HUES64 (cell line): ENCODE data around the gene INAFM1.
"Not testable (repeated sequence)": the region's sequence is repeated elsewhere in the genome, so short reads cannot be mapped to it uniquely, and the experiment has no call there.

Experiments used
- H3K27ac ChIP-seq: 2 replicates; pipeline ENCODE4 v1.7.0; 2013; ENCODE audit warnings: low read depth, low read length, inconsistent platforms
- H3K27me3 ChIP-seq: 2 replicates; pipeline ENCODE4 v1.6.1; 2013; ENCODE audit warnings: mild to moderate bottlenecking, low read length; ENCODE audit not compliant: insufficient read depth
- H3K36me3 ChIP-seq: 2 replicates; pipeline ENCODE4 v1.6.1; 2013; ENCODE audit warnings: mild to moderate bottlenecking, low read length; ENCODE audit not compliant: insufficient read depth
- H3K4me1 ChIP-seq: 2 replicates; pipeline ENCODE4 v1.6.1; 2013; ENCODE audit warnings: mild to moderate bottlenecking, low read length, moderate library complexity; ENCODE audit not compliant: insufficient read depth
- H3K4me3 ChIP-seq: 2 replicates; pipeline ENCODE4 v1.5.1; 2013; ENCODE audit warnings: mild to moderate bottlenecking, low read length, moderate library complexity
- H3K9ac ChIP-seq: 2 replicates; pipeline ENCODE4 v1.6.1; 2013; ENCODE audit warnings: mild to moderate bottlenecking, low read depth, low read length
- H3K9me3 ChIP-seq: 2 replicates; pipeline ENCODE4 v1.6.1; 2013; ENCODE audit warnings: low read depth, low read length; ENCODE audit not compliant: insufficient read depth
- WGBS: fragments of 150-250, 120-280 bp; methylation state at CpG from one replicate; pipeline ENCODE4 v1.1.7; 2013; ENCODE audit warnings: missing lambda C conversion rate; 5-methylcytosine and 5-hydroxymethylcytosine counted together

INAFM1 gene

GRCh38 chr19:47300867-47301266 lies 26.2 kb downstream of the INAFM1 start:
- H3K36me3 ChIP-seq, H3K9ac ChIP-seq, H3K9me3 ChIP-seq, H3K27ac ChIP-seq, H3K27me3 ChIP-seq, H3K4me1 ChIP-seq, H3K4me3 ChIP-seq: not testable (repeated sequence)
- WGBS: 92% methylated on average over 12 of the region's 14 CpGs

- no peaks in the 10 kb centered on the region for H3K36me3 ChIP-seq
- no peak overlapping the region for H3K27ac ChIP-seq
- no peak overlapping the region for H3K9ac ChIP-seq
- 95% methylated on average over 9 of the region's 10 CpGs for WGBS
- H3K27me3 ChIP-seq: no peaks in the 10 kb centered on the region
- no peaks in the 10 kb centered on the region for H3K9me3 ChIP-seq
- H3K4me3 ChIP-seq: no peak overlapping the region
- no peaks in the 10 kb centered on the region for H3K4me1 ChIP-seq
These were observed 27.6 kb downstream of the INAFM1 start for GRCh38 chr19:47302249-47302648.

GRCh38 chr19:47303966-47304365 lies 29.3 kb downstream of the INAFM1 start:
- Histone ChIP-seq H3K27ac (no peak overlapping the region), H3K9ac (no peak overlapping the region), H3K27me3 (no peaks in the 10 kb centered on the region), H3K4me3 (no peak overlapping the region), H3K4me1 (no peaks in the 10 kb centered on the region), H3K9me3 (no peaks in the 10 kb centered on the region), H3K36me3 (no peaks in the 10 kb centered on the region)
- 97% methylated on average over 5 of the region's 6 CpGs for WGBS

- Histone ChIP-seq H3K4me3 (no peak overlapping the region), H3K27ac (no peak overlapping the region), H3K9me3 (no peaks in the 10 kb centered on the region), H3K27me3 (no peaks in the 10 kb centered on the region), H3K36me3 (no peaks in the 10 kb centered on the region), H3K4me1 (no peaks in the 10 kb centered on the region), H3K9ac (no peak overlapping the region)
- 15% methylated on average over 13 of the region's 14 CpGs for WGBS
These were observed 30.6 kb downstream of the INAFM1 start for GRCh38 chr19:47305309-47305751.

- no peaks in the 10 kb centered on the region for H3K27me3 ChIP-seq
- H3K4me1 ChIP-seq: no peaks in the 10 kb centered on the region
- H3K9ac ChIP-seq: no peak overlapping the region
- H3K36me3 ChIP-seq: no peaks in the 10 kb centered on the region
- no peak overlapping the region for H3K27ac ChIP-seq
- H3K4me3 ChIP-seq: no peak overlapping the region
- 90% methylated on average over 3 of the region's 3 CpGs for WGBS
- no peaks in the 10 kb centered on the region for H3K9me3 ChIP-seq
These were observed 31.6 kb downstream of the INAFM1 start for GRCh38 chr19:47306303-47306702.

- no peak overlapping the region for H3K4me3 ChIP-seq
- no peaks in the 10 kb centered on the region for H3K27me3 ChIP-seq
- H3K9ac ChIP-seq: no peak overlapping the region
- H3K4me1 ChIP-seq: no peaks in the 10 kb centered on the region
- no peaks in the 10 kb centered on the region for H3K36me3 ChIP-seq
- 90% methylated on average over 8 of the region's 8 CpGs for WGBS
- H3K9me3 ChIP-seq: no peaks in the 10 kb centered on the region
- H3K27ac ChIP-seq: no peak overlapping the region
These were observed 34.4 kb downstream of the INAFM1 start for GRCh38 chr19:47309038-47309437.

- Histone ChIP-seq H3K4me1 (no peaks in the 10 kb centered on the region), H3K4me3 (no peak within 1 kb of the TSS), H3K36me3 (no peaks in the 10 kb centered on the region), H3K9ac (no peak within 1 kb of the TSS), H3K27me3 (no peaks in the 10 kb centered on the region), H3K9me3 (no peaks in the 10 kb centered on the region), H3K27ac (no peak within 1 kb of the TSS)
- 71% methylated on average over 12 of the region's 12 CpGs for WGBS
These were observed 34.9 kb downstream of the INAFM1 start, which contains the start of gene C5AR1 for GRCh38 chr19:47309608-47310007. TSS of gene C5AR1 (plus strand) at chr19:47309861. CDS start at chr19:47309896, 35 bp downstream.

- H3K36me3 ChIP-seq: no peaks in the 10 kb centered on the region
- H3K27ac ChIP-seq: no peak overlapping the region
- no peaks in the 10 kb centered on the region for H3K27me3 ChIP-seq
- WGBS: 90% methylated on average over 2 of the region's 2 CpGs
- H3K4me3 ChIP-seq: no peak overlapping the region
- no peaks in the 10 kb centered on the region for H3K4me1 ChIP-seq
- H3K9me3 ChIP-seq: no peaks in the 10 kb centered on the region
- H3K9ac ChIP-seq: no peak overlapping the region
These were observed 35.6 kb downstream of the INAFM1 start for GRCh38 chr19:47310323-47310722.

GRCh38 chr19:47310819-47311218 lies 36.1 kb downstream of the INAFM1 start:
- no peaks in the 10 kb centered on the region for H3K9me3 ChIP-seq
- no peaks in the 10 kb centered on the region for H3K36me3 ChIP-seq
- H3K9ac ChIP-seq: no peak overlapping the region
- WGBS: 88% methylated on average over 5 of the region's 5 CpGs
- no peak overlapping the region for H3K27ac ChIP-seq
- no peak overlapping the region for H3K4me3 ChIP-seq
- no peaks in the 10 kb centered on the region for H3K4me1 ChIP-seq
- H3K27me3 ChIP-seq: no peaks in the 10 kb centered on the region

- Histone ChIP-seq H3K9ac (no peak overlapping the region), H3K27ac (no peak overlapping the region), H3K27me3 (no peaks in the 10 kb centered on the region), H3K9me3 (no peaks in the 10 kb centered on the region), H3K36me3 (no peaks in the 10 kb centered on the region), H3K4me3 (no peak overlapping the region), H3K4me1 (no peaks in the 10 kb centered on the region)
- 87% methylated on average over 4 of the region's 5 CpGs for WGBS
These were observed 37.8 kb downstream of the INAFM1 start for GRCh38 chr19:47312366-47313006.

- no peaks in the 10 kb centered on the region for H3K27me3 ChIP-seq
- H3K9ac ChIP-seq: no peak overlapping the region
- H3K9me3 ChIP-seq: no peaks in the 10 kb centered on the region
- H3K4me1 ChIP-seq: no peaks in the 10 kb centered on the region
- no peak overlapping the region for H3K4me3 ChIP-seq
- H3K36me3 ChIP-seq: no peaks in the 10 kb centered on the region
- H3K27ac ChIP-seq: no peak overlapping the region
- 94% methylated on average over 10 of the region's 10 CpGs for WGBS
These were observed 39.1 kb downstream of the INAFM1 start for GRCh38 chr19:47313754-47314295.
